Calu3 (cell line): Measurements from ENCODE around the gene RMI2. TPM values are rescaled to one million over a fixed set of nuclear protein-coding genes. Genes with fewer than 3 reads are reported as not detected.

Experiments used
- BruUV-seq: library from RNA; stranded (reverse); fragments of 400-500 nt; replicated peaks from 2 replicates; lab custom pipeline; 2021; lab: Mats Ljungman, UMichigan
- CTCF ChIA-PET: fragments of 300-600 bp; sonication (Branson Sonifier 250); formaldehyde crosslinking; loops from one replicate; lab custom pipeline; 2022; ENCODE audit warnings: antibody characterized with exemption; lab: Charles Lee
- DNase-seq: peaks from one replicate; pipeline ENCODE4 v3.0.0; 2022
- H3K27ac Mint-ChIP-seq: one replicate; pipeline ENCODE4 v1.8.0; 2022; ENCODE audit warnings: mixed read lengths; ENCODE audit not compliant: unreplicated experiment
- H3K27me3 Mint-ChIP-seq: one replicate; pipeline ENCODE4 v1.8.0; 2022; ENCODE audit warnings: mixed read lengths; ENCODE audit not compliant: unreplicated experiment
- H3K36me3 Mint-ChIP-seq: one replicate; pipeline ENCODE4 v1.8.0; 2022; ENCODE audit warnings: mild to moderate bottlenecking, moderate library complexity, mixed read lengths; ENCODE audit not compliant: insufficient read depth, unreplicated experiment
- H3K4me1 Mint-ChIP-seq: one replicate; pipeline ENCODE4 v1.8.0; 2022; ENCODE audit warnings: mild to moderate bottlenecking, low read depth, mixed read lengths; ENCODE audit not compliant: unreplicated experiment
- H3K4me3 Mint-ChIP-seq: one replicate; pipeline ENCODE4 v1.8.0; 2022; ENCODE audit warnings: mild to moderate bottlenecking, low read depth, moderate library complexity, mixed read lengths; ENCODE audit not compliant: unreplicated experiment
- H3K9me3 Mint-ChIP-seq: one replicate; pipeline ENCODE4 v1.8.0; 2022; ENCODE audit warnings: low read depth, mixed read lengths; ENCODE audit not compliant: unreplicated experiment
- CTCF ChIP-seq: fragments of 200-600 bp; IDR thresholded peaks from one replicate; pipeline ENCODE4 v1.8.0; 2022; ENCODE audit warnings: antibody characterized with exemption; ENCODE audit not compliant: unreplicated experiment
- intact Hi-C: fragments of 100-400 bp; cut with micrococcal nuclease; formaldehyde crosslinking; loops from one replicate; pipeline ENCODE4 v1.10.0; 2022; ENCODE audit not compliant: unreplicated experiment
- total RNA-seq: library from RNA; stranded (reverse); gene quantifications from 2 replicates; pipeline ENCODE4 v1.2.3, GENCODE V29; 2022

Gene RMI2
- total RNA-seq, 1 experiment from 2014 or later = 55.4 TPM

GRCh38 chr16:11383481-11384183 is 38.4 kb downstream of the RMI2 start:
- H3K4me1 Mint-ChIP-seq = peaks cover 12% of the 10 kb centered on the region
- H3K4me3 Mint-ChIP-seq = no peak overlapping the region
- no peak overlapping the region for H3K27ac Mint-ChIP-seq
- no peaks in the 10 kb centered on the region for H3K36me3 Mint-ChIP-seq
- H3K27me3 Mint-ChIP-seq = peaks cover 10% of the 10 kb centered on the region
- BruUV-seq = no TSS peak
- H3K9me3 Mint-ChIP-seq = no peaks in the 10 kb centered on the region
- CTCF ChIA-PET = interaction anchor here (0.5 to 0.6 kb wide), 3 partner anchors 266 to 430 kb away, joined by 3 to 6 read pairs (median 4); no protein-coding TSS in a partner anchor
- DNase-seq = no peak
- intact Hi-C loops = no loop called here
- TF ChIP-seq CTCF = no peak

GRCh38 chr16:11384184-11384955 is 39.1 kb downstream of the RMI2 start:
- no peak overlapping the region for H3K27ac Mint-ChIP-seq
- no peak overlapping the region for H3K4me3 Mint-ChIP-seq
- intact Hi-C loops = no loop called here
- H3K27me3 Mint-ChIP-seq = peaks cover 10% of the 10 kb centered on the region
- no peak for DNase-seq
- peaks cover 6% of the 10 kb centered on the region for H3K4me1 Mint-ChIP-seq
- BruUV-seq = no TSS peak
- CTCF ChIA-PET = interaction anchor here (0.5 kb wide), 1 partner anchor 430 kb away, joined by 3 read pairs; no protein-coding TSS in a partner anchor
- no peak for TF ChIP-seq CTCF
- H3K9me3 Mint-ChIP-seq = no peaks in the 10 kb centered on the region
- H3K36me3 Mint-ChIP-seq = no peaks in the 10 kb centered on the region

- intact Hi-C loops = no loop called here
- no TSS peak for BruUV-seq
- CTCF ChIA-PET = no interaction called here
- DNase-seq = no peak
- Mint-ChIP-seq H3K27ac (no peak overlapping the region), H3K9me3 (no peaks in the 10 kb centered on the region), H3K4me3 (no peak overlapping the region), H3K27me3 (peaks cover 10% of the 10 kb centered on the region), H3K36me3 (no peaks in the 10 kb centered on the region), H3K4me1 (no peaks in the 10 kb centered on the region)
- TF ChIP-seq CTCF = no peak
These were observed 39.8 kb downstream of the RMI2 start for GRCh38 chr16:11384956-11385586.

- DNase-seq = no peak
- intact Hi-C loops = no loop called here
- Mint-ChIP-seq H3K27me3 (peaks cover 10% of the 10 kb centered on the region), H3K4me3 (no peak overlapping the region), H3K36me3 (no peaks in the 10 kb centered on the region), H3K27ac (no peak overlapping the region), H3K9me3 (no peaks in the 10 kb centered on the region), H3K4me1 (peaks cover 4% of the 10 kb centered on the region)
- no TSS peak for BruUV-seq
- CTCF ChIA-PET = no interaction called here
- TF ChIP-seq CTCF = no peak
These were observed 40.9 kb downstream of the RMI2 start for GRCh38 chr16:11386054-11386680.
